Spleen (tissue), 11 donors: ENCODE data around the gene PPFIA1. TPM values are rescaled to one million over a fixed set of nuclear protein-coding genes. Genes with fewer than 3 reads are reported as not detected.

Experiments used
- DNase-seq: peaks from one replicate; pipeline ENCODE4 v3.0.0-alpha.2; 2020
- H3K27ac ChIP-seq, 8 donors: fragments of 200-600 bp; sonication (generic) in 7 of 8; 1 replicate in 4 of 8; 2 replicates in 4 of 8; pipeline versions ENCODE4 v1.5.0 to v1.8.0; 2016 to 2021; ENCODE audit warnings: inconsistent platforms in 4 of 8, mild to moderate bottlenecking in 4 of 8, moderate library complexity in 1 of 8
- H3K27me3 ChIP-seq, 7 donors: fragments of 200-600 bp; sonication (generic) in 6 of 7; replicated peaks in 1 of 7; 1 replicate in 4 of 7; 2 replicates in 3 of 7; pipeline versions ENCODE4 v1.5.0 to v1.8.0; 2016 to 2021; ENCODE audit warnings: inconsistent platforms in 3 of 7, mild to moderate bottlenecking in 1 of 7
- H3K36me3 ChIP-seq, 6 donors: fragments of 200-600 bp; sonication (generic) in 5 of 6; 1 replicate in 4 of 6; 2 replicates in 2 of 6; pipeline versions ENCODE4 v1.5.0 to v1.8.0; 2016 to 2021; ENCODE audit warnings: inconsistent platforms in 2 of 6
- H3K4me1 ChIP-seq, 6 donors: fragments of 200-600 bp; sonication (generic) in 5 of 6; 1 replicate in 3 of 6; 2 replicates in 3 of 6; pipeline versions ENCODE4 v1.5.0 to v1.8.0; 2016 to 2021; ENCODE audit warnings: inconsistent platforms in 3 of 6
- H3K4me3 ChIP-seq, 8 donors: fragments of 200-600 bp; sonication (generic) in 7 of 8; 1 replicate in 4 of 8; 2 replicates in 4 of 8; pipeline versions ENCODE4 v1.5.0 to v1.8.0; 2016 to 2021; ENCODE audit warnings: inconsistent platforms in 4 of 8, mild to moderate bottlenecking in 4 of 8, moderate library complexity in 2 of 8
- H3K9me3 ChIP-seq, 8 donors: fragments of 200-600 bp; sonication (generic) in 7 of 8; 1 replicate in 4 of 8; 2 replicates in 4 of 8; pipeline versions ENCODE4 v1.5.0 to v1.8.0; 2016 to 2021; ENCODE audit warnings: inconsistent platforms in 4 of 8
- POLR2A ChIP-seq, 3 donors: fragments of 450-650 bp; IDR thresholded peaks; one replicate each; pipeline ENCODE4 v1.5.1; 2017; ENCODE audit warnings: antibody characterized with exemption in 3 of 3, mild to moderate bottlenecking in 1 of 3
- POLR2AphosphoS5 ChIP-seq, 3 donors: sonication (generic); formaldehyde crosslinking; IDR thresholded peaks; one replicate each; pipeline ENCODE4 v1.5.1; 2017; ENCODE audit warnings: antibody characterized with exemption in 3 of 3
- WGBS, 5 donors: extraction: QIAGEN DNeasy Blood & Tissue Kit in 3 of 5; methylation state at CpG; one replicate each; pipeline versions ENCODE4 v1.1.5 to v1.1.7; 2013 to 2018; 5-methylcytosine and 5-hydroxymethylcytosine counted together
- intact Hi-C: fragments of 100-400 bp; cut with DNase I; formaldehyde crosslinking; loops from one replicate; pipeline ENCODE4 v1.15.0; 2023; ENCODE audit warnings: low total_unique reads
- polyA plus RNA-seq, 3 donors: library from polyadenylated mRNA; stranded (reverse); fragments of 200-250 nt; gene quantifications; one replicate each; pipeline ENCODE4 v1.2.1, GENCODE V29; 2013
- total RNA-seq, 7 donors: library from RNA; depleted of rRNA in 3 of 7; stranded (reverse); fragments of >200 nt in 3 of 7; fragmentation: NEBNext Ultra II Directional in 4 of 7; extraction: Animal tissue kit (Norgen Biotek cat#: 25700) in 4 of 7; gene quantifications; one replicate each; pipeline versions ENCODE4 v1.1.0 to v1.2.1, GENCODE V29; 2016 to 2021
- TF ChIP-seq, protein P1 (sequence below), 11 experiments: fragments of 200-600 bp in 7 of 11; fragments of 450-650 bp in 4 of 11; sonication (generic) in 4 of 11; IDR thresholded peaks in 8 of 11; conservative IDR thresholded peaks in 3 of 11; 1 replicate in 7 of 11; 2 replicates in 4 of 11; pipeline versions ENCODE4 v1.4.0 to v1.8.0; 2016 to 2021; ENCODE audit warnings: antibody characterized with exemption in 11 of 11, inconsistent platforms in 4 of 11, mild to moderate bottlenecking in 1 of 11
- donor health status: healthy with polysubstance abuse.
- donor health status: DM: no; HTN: no; CAD: no; lungs with moderate emphysema.
- donor health status: DM: no; HTN: no; CAD: no.
- donor health status: Bipolar disorder and iron deficiency.
- donor health status: healthy.
- donor health status: DM: no; HTN: no; CAD: no.
- donor health status: DM: yes; HTN: yes; CAD: no.

Gene PPFIA1
- total and polyA plus RNA-seq, 10 donors, result 7.6 to 73.5 (median 55.0) TPM

DNA sequence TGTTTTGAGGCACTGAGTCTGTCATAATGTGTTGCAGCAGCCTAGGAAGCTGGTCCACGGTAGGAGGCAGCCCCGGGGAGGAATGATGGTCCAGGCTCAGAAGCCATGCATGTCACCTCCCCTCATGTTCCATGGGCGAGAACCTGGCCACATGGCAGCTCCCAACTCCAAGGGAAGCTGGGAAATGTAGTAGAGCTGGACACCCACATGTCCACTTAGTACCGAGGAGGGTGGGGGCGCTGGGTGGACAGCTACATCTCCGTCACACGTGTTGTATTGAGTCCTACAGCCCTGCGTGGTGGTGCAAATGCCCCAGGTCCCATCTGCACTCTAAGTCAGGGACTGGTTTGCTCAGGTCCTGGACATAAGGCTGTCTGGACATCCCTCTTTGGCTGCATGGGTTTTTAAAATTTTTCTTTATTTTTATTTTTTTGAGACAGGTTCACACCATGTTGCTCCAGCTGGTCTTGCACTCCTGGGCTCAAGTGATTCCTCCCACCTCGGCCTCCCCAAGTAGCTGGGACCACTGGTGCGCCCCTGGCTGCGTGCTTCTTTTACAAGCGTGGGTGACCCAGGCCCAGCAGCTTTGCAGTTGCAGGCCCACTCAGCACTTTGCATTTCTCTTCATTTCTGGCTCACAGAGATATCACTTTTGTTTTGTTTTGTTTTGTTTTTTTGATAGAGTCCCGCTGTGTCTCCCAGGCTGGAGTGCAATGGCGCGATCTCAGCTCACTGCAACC is 123.9 kb downstream of the PPFIA1 start:
- 92 to 96% (median 93%) methylated on average over 15 of the region's 15 CpGs for WGBS, 5 donors
- TF ChIP-seq POLR2AphosphoS5 (IDR thresholded peaks at IDR 0.05) (no peak), POLR2A (IDR thresholded peaks at IDR 0.05) (no peak)
- TF ChIP-seq, protein P1, sequence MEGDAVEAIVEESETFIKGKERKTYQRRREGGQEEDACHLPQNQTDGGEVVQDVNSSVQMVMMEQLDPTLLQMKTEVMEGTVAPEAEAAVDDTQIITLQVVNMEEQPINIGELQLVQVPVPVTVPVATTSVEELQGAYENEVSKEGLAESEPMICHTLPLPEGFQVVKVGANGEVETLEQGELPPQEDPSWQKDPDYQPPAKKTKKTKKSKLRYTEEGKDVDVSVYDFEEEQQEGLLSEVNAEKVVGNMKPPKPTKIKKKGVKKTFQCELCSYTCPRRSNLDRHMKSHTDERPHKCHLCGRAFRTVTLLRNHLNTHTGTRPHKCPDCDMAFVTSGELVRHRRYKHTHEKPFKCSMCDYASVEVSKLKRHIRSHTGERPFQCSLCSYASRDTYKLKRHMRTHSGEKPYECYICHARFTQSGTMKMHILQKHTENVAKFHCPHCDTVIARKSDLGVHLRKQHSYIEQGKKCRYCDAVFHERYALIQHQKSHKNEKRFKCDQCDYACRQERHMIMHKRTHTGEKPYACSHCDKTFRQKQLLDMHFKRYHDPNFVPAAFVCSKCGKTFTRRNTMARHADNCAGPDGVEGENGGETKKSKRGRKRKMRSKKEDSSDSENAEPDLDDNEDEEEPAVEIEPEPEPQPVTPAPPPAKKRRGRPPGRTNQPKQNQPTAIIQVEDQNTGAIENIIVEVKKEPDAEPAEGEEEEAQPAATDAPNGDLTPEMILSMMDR (IDR thresholded peaks at IDR 0.05 in 8 of 11, conservative IDR thresholded peaks at IDR 0.05 in 3 of 11), result no peak
- no peak overlapping the region for H3K27ac ChIP-seq
- H3K27me3 ChIP-seq, result peaks cover 0 to 100% (median 31%) of the 10 kb centered on the region in 7 donors
- H3K4me1 ChIP-seq, result peaks cover 12 to 32% (median 29%) of the 10 kb centered on the region in 6 donors
- no peaks in the 10 kb centered on the region for H3K9me3 ChIP-seq
- no peak for DNase-seq
- no peak overlapping the region for H3K4me3 ChIP-seq
- intact Hi-C loops, result no loop called here
- no peaks in the 10 kb centered on the region for H3K36me3 ChIP-seq

DNA sequence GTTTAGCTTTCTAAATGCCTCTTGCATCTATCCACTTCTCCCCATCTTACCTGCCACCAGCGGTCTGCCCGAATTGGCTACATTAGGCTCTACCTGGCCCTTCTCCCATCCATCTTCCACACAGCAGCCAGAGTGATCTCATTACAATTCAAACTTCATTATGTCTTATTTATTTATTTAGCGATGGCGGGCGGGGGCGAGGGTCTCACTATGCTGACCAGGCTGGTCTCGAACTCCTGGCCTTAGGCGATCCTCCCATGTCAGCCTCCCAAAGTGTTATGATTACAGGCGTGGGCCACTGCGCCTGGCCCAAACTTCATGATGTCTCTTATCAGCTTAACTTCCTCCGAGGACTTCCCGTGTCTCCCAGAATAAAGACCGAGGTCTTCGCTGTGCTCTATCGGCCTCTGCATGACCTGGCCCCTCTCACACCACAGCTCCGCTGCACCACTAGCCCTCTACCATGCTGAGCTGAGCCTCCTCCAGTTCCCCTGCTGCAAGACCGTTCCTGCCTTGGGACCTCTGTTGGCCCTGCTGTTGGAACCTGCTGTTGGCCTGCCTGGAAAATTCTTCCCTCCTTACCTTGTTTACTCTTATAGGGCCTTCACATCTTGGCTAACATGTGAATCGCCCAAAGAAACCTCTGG is 127.0 kb downstream of the PPFIA1 start:
- peaks cover 0 to 95% (median 31%) of the 10 kb centered on the region in 7 donors for H3K27me3 ChIP-seq
- peaks cover 12 to 63% (median 45%) of the 10 kb centered on the region in 6 donors for H3K4me1 ChIP-seq
- intact Hi-C loops, result no loop called here
- H3K4me3 ChIP-seq, result peak overlapping the region; percentile 57 to 86 (median 65)
- WGBS, 5 donors, result 28 to 36% (median 32%) methylated on average over 18 of the region's 18 CpGs
- no peaks in the 10 kb centered on the region for H3K36me3 ChIP-seq
- no peaks in the 10 kb centered on the region for H3K9me3 ChIP-seq
- TF ChIP-seq POLR2AphosphoS5 (IDR thresholded peaks at IDR 0.05), result no peak
- TF ChIP-seq, protein P1 (IDR thresholded peaks at IDR 0.05 in 8 of 11, conservative IDR thresholded peaks at IDR 0.05 in 3 of 11), result no peak
- no peak for TF ChIP-seq POLR2A (IDR thresholded peaks at IDR 0.05)
- no peak for DNase-seq
- peak overlapping the region in 5 of 8 donors; percentile 70 to 86 (median 83) for H3K27ac ChIP-seq

DNA sequence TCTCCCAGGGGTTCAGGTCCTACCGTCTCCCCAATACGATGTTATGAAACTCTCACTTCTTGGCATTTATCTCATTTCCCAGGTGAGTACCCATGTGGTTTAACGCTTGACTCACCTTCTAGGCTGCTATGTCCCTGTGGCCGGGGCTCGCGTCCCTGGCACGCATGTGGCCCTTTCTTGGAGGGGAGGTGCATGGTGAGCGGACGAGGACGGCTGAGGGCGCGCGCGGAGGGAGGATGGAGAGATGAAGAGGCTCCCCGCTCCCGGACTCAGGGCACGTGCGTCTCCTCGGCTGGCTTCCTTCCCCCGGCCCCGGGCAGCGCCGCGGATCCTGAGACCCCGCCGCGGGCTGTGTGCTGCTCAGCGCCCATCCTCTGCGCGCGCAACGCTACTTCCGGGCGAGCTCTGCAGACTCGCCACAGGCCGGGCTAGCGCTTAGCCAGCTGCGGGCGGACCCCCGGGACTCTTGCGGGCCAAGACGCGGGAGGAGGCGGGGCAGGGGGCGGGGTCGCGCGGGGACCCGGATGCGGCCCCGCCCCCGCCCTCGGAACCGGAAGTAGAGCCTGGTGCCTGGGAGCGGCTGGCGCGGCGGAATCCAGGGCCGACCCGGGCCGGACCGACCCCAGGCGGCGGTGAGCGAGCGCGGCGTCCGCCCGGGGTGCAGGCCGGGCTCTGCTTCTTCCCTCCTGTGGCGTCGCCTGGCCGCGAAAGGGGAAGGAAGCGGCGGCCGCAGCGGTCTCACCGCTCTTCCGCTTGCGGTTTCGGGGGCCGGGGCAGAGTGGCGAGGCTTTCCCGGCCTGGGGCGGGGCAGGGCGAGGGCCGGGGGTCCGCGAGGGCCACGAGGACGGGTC is 127.7 kb downstream of the PPFIA1 start, which contains the start of gene CTTN:
TSS of gene CTTN (plus strand) at position 547 of the 851 bp plus-strand sequence. CDS start 8,769 bp downstream, outside the sequence.
- intact Hi-C loops, result no loop called here
- 0 to 1% (median 1%) methylated on average over 28 to 93 of the region's 93 CpGs for WGBS, 5 donors
- TF ChIP-seq POLR2AphosphoS5 (IDR thresholded peaks at IDR 0.05), result peak; percentile 72 to 89 (median 79)
- TF ChIP-seq POLR2A (IDR thresholded peaks at IDR 0.05), result no peak
- TF ChIP-seq, protein P1 (IDR thresholded peaks at IDR 0.05 in 8 of 11, conservative IDR thresholded peaks at IDR 0.05 in 3 of 11), result peak in 1 of 11 experiments; percentile 26
- H3K4me3 ChIP-seq, result peak within 1 kb of the TSS; percentile 57 to 86 (median 65)
- H3K4me1 ChIP-seq, result peaks cover 12 to 67% (median 47%) of the 10 kb centered on the region in 6 donors
- peaks cover 0 to 88% (median 31%) of the 10 kb centered on the region in 7 donors for H3K27me3 ChIP-seq
- no peaks in the 10 kb centered on the region for H3K9me3 ChIP-seq
- H3K36me3 ChIP-seq, result no peaks in the 10 kb centered on the region
- DNase-seq, result peak; percentile 94
- H3K27ac ChIP-seq, result peak within 1 kb of the TSS; percentile 22 to 86 (median 70)
